ENCODE measurements around the gene OOSP2. TPM values are rescaled to one million over a fixed set of nuclear protein-coding genes. Genes with fewer than 3 reads are reported as not detected.

The OOSP2 gene
- total RNA-seq, 1 experiment from 2014 or later, result not detected

DNA sequence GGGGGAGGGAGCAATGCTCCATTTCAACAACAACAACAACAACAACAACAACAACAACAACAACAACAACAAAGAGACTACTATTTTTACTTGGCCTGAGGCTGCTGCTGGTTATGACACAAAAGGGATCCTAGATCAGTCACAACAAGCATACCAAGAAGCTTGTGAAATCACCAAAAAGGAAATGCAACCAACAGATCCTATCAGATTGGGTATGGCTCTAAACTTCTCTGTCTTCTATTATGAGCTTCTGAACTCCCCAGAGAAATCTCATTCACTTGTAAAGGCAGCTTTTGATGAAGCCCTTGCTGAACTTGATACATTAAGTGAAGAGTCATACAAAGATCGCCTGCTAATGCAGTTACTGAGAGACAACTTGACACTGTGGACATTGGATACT lies 37.8 kb downstream of the OOSP2 start:
- DNase-seq (ENCODE audit: extremely low read depth, low read depth), result no peak

DNA sequence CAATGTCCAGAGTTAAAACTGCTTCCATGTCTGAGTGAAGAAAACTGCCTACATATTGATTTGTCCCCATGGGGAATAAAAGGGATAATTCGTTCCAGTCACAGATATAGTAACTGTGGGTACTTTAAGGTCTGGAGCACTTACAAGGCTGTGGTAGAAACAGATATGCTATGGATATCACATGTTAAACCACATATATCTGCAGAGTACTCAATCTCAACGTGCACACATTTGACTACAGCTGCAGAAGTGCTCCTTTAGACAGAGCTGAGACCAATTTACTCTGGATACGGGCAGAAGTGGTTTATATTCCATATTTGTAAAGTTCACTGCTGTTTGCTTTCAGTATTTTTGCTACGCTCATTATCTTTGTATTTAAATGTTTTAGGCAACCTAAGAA lies 38.5 kb downstream of the OOSP2 start:
- no peak for DNase-seq (ENCODE audit: extremely low read depth, low read depth)

DNA sequence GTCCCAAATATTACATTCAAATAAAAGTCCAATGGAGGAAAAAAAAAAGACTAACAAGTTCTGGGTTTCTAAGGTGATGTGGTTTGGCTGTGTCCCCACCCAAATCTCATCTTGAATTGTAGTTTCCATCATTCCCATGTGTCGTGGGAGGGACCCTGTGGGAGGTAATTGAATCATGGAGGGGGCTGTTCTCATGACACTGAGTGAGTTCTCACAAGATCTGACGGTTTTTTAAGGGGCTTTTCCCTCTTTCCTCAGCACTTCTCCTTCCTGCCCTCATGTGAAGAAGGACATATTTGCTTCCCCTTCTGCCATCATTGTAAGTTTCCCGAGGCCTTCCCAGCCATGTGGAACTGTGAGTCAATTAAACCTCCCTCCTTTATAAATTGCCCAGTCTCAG lies 40.3 kb downstream of the OOSP2 start:
- DNase-seq (ENCODE audit: extremely low read depth, low read depth), result no peak

DNA sequence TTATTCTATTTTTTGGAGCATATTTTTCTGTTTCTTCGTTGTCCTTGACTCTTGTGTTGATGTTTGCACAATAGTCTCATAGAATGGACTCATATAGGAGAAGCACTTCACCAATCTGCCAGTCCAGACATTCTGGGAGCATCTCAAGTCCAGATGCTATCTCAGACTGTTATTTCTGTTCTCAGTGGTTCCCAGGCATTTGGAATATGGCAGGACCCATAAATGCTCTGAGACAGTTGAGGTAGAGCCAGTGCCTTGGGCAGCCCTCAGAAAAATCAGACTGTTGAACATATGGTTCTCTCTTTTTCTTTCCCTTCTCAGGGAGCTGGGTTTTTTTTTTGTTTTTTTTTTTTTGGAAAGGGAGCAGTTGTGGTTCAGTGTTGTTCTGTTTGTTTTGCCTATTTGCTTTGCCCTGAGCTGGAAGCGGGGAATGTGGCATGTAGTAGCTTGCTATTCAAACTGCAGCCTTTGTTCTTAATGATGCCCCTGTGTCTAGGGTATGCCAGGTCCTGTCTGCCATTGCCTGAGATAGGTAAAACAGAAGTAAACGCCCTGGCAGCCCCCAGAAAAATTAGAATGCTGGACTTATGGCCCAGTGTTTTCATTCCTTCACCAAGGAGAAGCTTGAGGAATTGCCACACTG lies 44.5 kb downstream of the OOSP2 start:
- DNase-seq (ENCODE audit: extremely low read depth, low read depth), result no peak

DNA sequence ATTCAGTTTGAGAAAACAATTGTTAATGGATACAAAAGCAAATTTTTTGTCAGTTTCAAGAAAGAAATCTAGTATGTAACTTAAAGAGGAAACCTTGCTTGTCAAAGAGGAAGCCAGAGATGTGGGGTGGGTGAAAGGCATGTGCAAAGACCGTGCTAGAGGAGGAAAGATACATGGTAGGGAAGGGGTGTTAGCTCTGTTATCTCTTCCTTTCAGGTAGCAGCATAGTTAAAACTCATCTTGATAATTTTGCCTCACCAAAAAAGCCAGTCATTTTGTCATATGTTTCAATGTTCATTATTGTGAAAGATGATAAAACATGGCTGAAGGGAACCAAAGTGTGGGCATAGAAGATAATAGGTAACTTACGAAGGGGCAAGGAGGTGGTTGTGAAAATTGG lies 45.7 kb downstream of the OOSP2 start:
- no peak for DNase-seq (ENCODE audit: extremely low read depth, low read depth)

DNA sequence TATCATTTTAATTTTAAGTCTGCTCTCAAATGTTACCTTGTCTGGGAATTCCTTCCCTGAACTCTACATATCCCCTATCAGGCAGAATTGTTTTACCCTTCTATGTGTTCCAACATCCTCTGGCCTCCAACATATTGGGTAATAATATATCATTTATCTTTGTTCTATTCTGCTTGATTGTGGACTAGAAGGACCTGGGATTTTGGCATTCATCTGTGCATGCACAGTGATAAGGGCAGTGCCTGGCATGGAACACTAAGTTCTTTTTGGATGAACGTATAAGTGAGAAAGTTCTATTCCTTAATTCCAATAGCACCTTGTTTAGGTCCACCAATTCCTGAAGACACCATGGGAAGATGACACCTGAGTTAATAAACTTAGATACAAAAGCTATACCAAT lies 47.0 kb downstream of the OOSP2 start:
- no peak for DNase-seq (ENCODE audit: extremely low read depth, low read depth)

DNA sequence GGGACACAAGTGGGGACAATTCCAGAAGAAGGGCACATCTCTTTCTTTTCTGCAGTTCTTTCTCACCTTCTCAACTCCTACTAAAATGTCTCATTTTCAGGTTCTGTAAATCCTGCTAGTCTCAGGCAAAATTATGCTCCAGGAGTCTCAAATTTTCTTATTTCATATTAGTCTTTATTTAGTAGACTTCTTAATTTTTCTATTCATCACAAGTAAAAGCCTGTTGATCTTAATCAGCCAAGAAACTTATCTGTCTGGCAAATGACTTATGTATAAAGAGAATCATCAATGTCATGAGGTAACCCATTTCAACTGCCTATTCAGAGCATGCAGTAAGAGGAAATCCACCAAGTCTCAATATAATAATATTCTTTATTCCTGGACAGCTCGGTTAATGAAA lies 48.2 kb downstream of the OOSP2 start, which contains the start of gene MS4A2:
Gene MS4A2 (plus strand): TSS at position 301 of the 400 bp plus-strand sequence. CDS start 102 bp downstream, outside the sequence.
- no peak for DNase-seq (ENCODE audit: extremely low read depth, low read depth)

- no peak for DNase-seq (ENCODE audit: extremely low read depth, low read depth)
Measured at GRCh38 chr11:60095477-60096120, 55.4 kb downstream of the OOSP2 start.

GRCh38 chr11:60097189-60097588 lies 57.0 kb downstream of the OOSP2 start:
- no peak for DNase-seq (ENCODE audit: extremely low read depth, low read depth)

Other genes with a start within 250 kb of the OOSP2 start
- 43.5 and 50.5 TPM in 2 replicates for gene MRPL16, start 229.6 kb upstream of the OOSP2 start, total RNA-seq (2014; rRNA removed; shearing (Covaris generic))
- gene CBLIF, start 194.9 kb upstream of the OOSP2 start, total RNA-seq (2014; rRNA removed; shearing (Covaris generic)), result not detected in 2 replicates
- not detected in 2 replicates for gene TCN1, start 173.9 kb upstream of the OOSP2 start, total RNA-seq (2014; rRNA removed; shearing (Covaris generic))
- gene OOSP3, start 161.6 kb upstream of the OOSP2 start, total RNA-seq (2014; rRNA removed; shearing (Covaris generic)), result not detected in 2 replicates
- gene OOSP1, start 102.0 kb upstream of the OOSP2 start, total RNA-seq (2014; rRNA removed; shearing (Covaris generic)), result not detected in 2 replicates
- gene OOSP4A, start 76.4 kb upstream of the OOSP2 start, total RNA-seq (2014; rRNA removed; shearing (Covaris generic)), result not detected in 2 replicates
- gene OOSP4B, start 23.2 kb upstream of the OOSP2 start, total RNA-seq (2014; rRNA removed; shearing (Covaris generic)), result not detected in 2 replicates
- gene MS4A3, start 16.3 kb downstream of the OOSP2 start, total RNA-seq (2014; rRNA removed; shearing (Covaris generic)), result not detected in 2 replicates
- gene MS4A2, start 48.3 kb downstream of the OOSP2 start, total RNA-seq (2014; rRNA removed; shearing (Covaris generic)), result not detected in 2 replicates
- gene MS4A6A, start 142.7 kb downstream of the OOSP2 start, total RNA-seq (2014; rRNA removed; shearing (Covaris generic)), result not detected in 2 replicates
- not detected in 2 replicates for gene MS4A4E, start 202.7 kb downstream of the OOSP2 start, total RNA-seq (2014; rRNA removed; shearing (Covaris generic))
- gene MS4A4A, start 240.3 kb downstream of the OOSP2 start, total RNA-seq (2014; rRNA removed; shearing (Covaris generic)), result not detected in 2 replicates